Osteocyte (in vitro differentiated cells): Measurements from ENCODE around the gene NLGN1. TPM values are rescaled to one million over a fixed set of nuclear protein-coding genes. Genes with fewer than 3 reads are reported as not detected.

ENCODE experiments used
- DNase-seq: peaks from one replicate; pipeline ENCODE4 v3.0.0; 2021; ENCODE audit warnings: mixed read lengths; ENCODE audit not compliant: unreplicated experiment; ENCODE audit errors: extremely low spot score
- H3K27ac Mint-ChIP-seq: one replicate; pipeline ENCODE4 v1.8.0; 2021; ENCODE audit warnings: mild to moderate bottlenecking, mixed read lengths; ENCODE audit not compliant: unreplicated experiment
- H3K27me3 Mint-ChIP-seq: one replicate; pipeline ENCODE4 v1.8.0; 2021; ENCODE audit warnings: mixed read lengths; ENCODE audit not compliant: unreplicated experiment
- H3K36me3 Mint-ChIP-seq: one replicate; pipeline ENCODE4 v1.8.0; 2021; ENCODE audit warnings: mixed read lengths; ENCODE audit not compliant: unreplicated experiment
- H3K4me1 Mint-ChIP-seq: one replicate; pipeline ENCODE4 v1.8.0; 2021; ENCODE audit warnings: mixed read lengths; ENCODE audit not compliant: unreplicated experiment
- H3K4me3 Mint-ChIP-seq: one replicate; pipeline ENCODE4 v1.8.0; 2021; ENCODE audit warnings: mild to moderate bottlenecking, moderate library complexity, mixed read lengths; ENCODE audit not compliant: unreplicated experiment
- H3K9me3 Mint-ChIP-seq: one replicate; pipeline ENCODE4 v1.8.0; 2021; ENCODE audit warnings: mixed read lengths; ENCODE audit not compliant: unreplicated experiment
- CTCF ChIP-seq: fragments of 200-600 bp; sonication (generic); IDR thresholded peaks from 2 replicates; pipeline ENCODE4 v1.5.0; 2021; ENCODE audit warnings: antibody characterized with exemption, mild to moderate bottlenecking, moderate library complexity
- total RNA-seq: library from RNA; stranded (reverse); gene quantifications from 2 replicates; pipeline ENCODE4 v1.2.1, GENCODE V29; 2021

Gene NLGN1
- total RNA-seq, 1 donor from 2014 or later, result 3.9 TPM

- Mint-ChIP-seq H3K4me3 (no peak overlapping the region), H3K27me3 (no peaks in the 10 kb centered on the region), H3K9me3 (no peaks in the 10 kb centered on the region), H3K4me1 (peaks cover 4% of the 10 kb centered on the region), H3K27ac (no peak overlapping the region), H3K36me3 (no peaks in the 10 kb centered on the region)
- no peak for TF ChIP-seq CTCF
- DNase-seq, result no peak
Measured at GRCh38 chr3:173933113-173933512, 535.6 kb downstream of the NLGN1 start.

GRCh38 chr3:173936316-173936715 is 538.8 kb downstream of the NLGN1 start:
- Mint-ChIP-seq H3K4me1 (peaks cover 15% of the 10 kb centered on the region), H3K9me3 (no peaks in the 10 kb centered on the region), H3K27me3 (no peaks in the 10 kb centered on the region), H3K27ac (no peak overlapping the region), H3K36me3 (no peaks in the 10 kb centered on the region), H3K4me3 (no peak overlapping the region)
- no peak for TF ChIP-seq CTCF
- DNase-seq, result no peak

- Mint-ChIP-seq H3K9me3 (no peaks in the 10 kb centered on the region), H3K36me3 (no peaks in the 10 kb centered on the region), H3K27me3 (no peaks in the 10 kb centered on the region), H3K27ac (peak overlapping the region; percentile 47), H3K4me1 (peaks cover 11% of the 10 kb centered on the region), H3K4me3 (no peak overlapping the region)
- no peak for DNase-seq
- no peak for TF ChIP-seq CTCF
Measured at GRCh38 chr3:173938159-173938558, 540.6 kb downstream of the NLGN1 start.

GRCh38 chr3:173938616-173939015 is 541.1 kb downstream of the NLGN1 start:
- no peak for DNase-seq
- no peak overlapping the region for H3K4me3 Mint-ChIP-seq
- H3K4me1 Mint-ChIP-seq, result peaks cover 11% of the 10 kb centered on the region
- TF ChIP-seq CTCF, result no peak
- H3K27ac Mint-ChIP-seq, result peak overlapping the region; percentile 41
- no peaks in the 10 kb centered on the region for H3K9me3 Mint-ChIP-seq
- H3K27me3 Mint-ChIP-seq, result no peaks in the 10 kb centered on the region
- H3K36me3 Mint-ChIP-seq, result no peaks in the 10 kb centered on the region

GRCh38 chr3:173939331-173939730 is 541.8 kb downstream of the NLGN1 start:
- peak overlapping the region; percentile 40 for H3K27ac Mint-ChIP-seq
- H3K36me3 Mint-ChIP-seq, result no peaks in the 10 kb centered on the region
- no peak for TF ChIP-seq CTCF
- H3K27me3 Mint-ChIP-seq, result no peaks in the 10 kb centered on the region
- H3K9me3 Mint-ChIP-seq, result no peaks in the 10 kb centered on the region
- peaks cover 11% of the 10 kb centered on the region for H3K4me1 Mint-ChIP-seq
- no peak overlapping the region for H3K4me3 Mint-ChIP-seq
- DNase-seq, result no peak
